ENCODE data around the gene SDE2. TPM values are rescaled to one million over a fixed set of nuclear protein-coding genes. Genes with fewer than 3 reads are reported as not detected.

SDE2 gene
- total RNA-seq, 4 donors from 2014 or later = 19.7 to 37.2 (median 26.5) TPM

DNA sequence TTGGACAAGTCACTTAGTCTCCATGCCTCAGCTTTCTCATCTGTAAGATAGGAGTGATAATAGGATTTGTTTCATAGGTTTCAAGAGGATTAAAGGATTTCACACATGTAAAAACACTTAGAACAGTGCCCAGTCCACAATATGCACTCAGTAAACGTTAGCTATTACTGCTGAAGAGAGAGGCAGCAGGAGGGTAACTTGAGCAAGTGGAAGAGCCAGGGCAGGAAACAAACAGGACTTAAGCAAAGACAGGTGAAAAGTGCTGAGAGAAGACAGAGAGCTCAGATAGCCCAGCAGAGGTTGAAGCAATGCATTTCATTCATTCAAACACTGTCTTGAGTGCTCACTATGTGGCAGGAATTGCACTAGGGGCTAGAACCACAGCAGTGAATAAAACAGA lies 42.3 kb upstream of the SDE2 start:
- no peak for DNase-seq (ENCODE audit: low spot score in 2 of 2)
- no peaks in the 10 kb centered on the region for H3K9me3 ChIP-seq
- 52% methylated on average over 1 of the region's 1 CpG for WGBS
- no peak overlapping the region for H3K27ac ChIP-seq
- TF ChIP-seq POLR2A (IDR thresholded peaks at IDR 0.05) (no peak), EP300 (IDR thresholded peaks at IDR 0.05) (no peak), POLR2AphosphoS5 (IDR thresholded peaks at IDR 0.05) (no peak)
- TF ChIP-seq, protein P1, sequence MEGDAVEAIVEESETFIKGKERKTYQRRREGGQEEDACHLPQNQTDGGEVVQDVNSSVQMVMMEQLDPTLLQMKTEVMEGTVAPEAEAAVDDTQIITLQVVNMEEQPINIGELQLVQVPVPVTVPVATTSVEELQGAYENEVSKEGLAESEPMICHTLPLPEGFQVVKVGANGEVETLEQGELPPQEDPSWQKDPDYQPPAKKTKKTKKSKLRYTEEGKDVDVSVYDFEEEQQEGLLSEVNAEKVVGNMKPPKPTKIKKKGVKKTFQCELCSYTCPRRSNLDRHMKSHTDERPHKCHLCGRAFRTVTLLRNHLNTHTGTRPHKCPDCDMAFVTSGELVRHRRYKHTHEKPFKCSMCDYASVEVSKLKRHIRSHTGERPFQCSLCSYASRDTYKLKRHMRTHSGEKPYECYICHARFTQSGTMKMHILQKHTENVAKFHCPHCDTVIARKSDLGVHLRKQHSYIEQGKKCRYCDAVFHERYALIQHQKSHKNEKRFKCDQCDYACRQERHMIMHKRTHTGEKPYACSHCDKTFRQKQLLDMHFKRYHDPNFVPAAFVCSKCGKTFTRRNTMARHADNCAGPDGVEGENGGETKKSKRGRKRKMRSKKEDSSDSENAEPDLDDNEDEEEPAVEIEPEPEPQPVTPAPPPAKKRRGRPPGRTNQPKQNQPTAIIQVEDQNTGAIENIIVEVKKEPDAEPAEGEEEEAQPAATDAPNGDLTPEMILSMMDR (IDR thresholded peaks at IDR 0.05) = no peak
- no peaks in the 10 kb centered on the region for H3K27me3 ChIP-seq
- no peaks in the 10 kb centered on the region for H3K4me1 ChIP-seq
- H3K36me3 ChIP-seq = no peaks in the 10 kb centered on the region
- H3K4me3 ChIP-seq = no peak overlapping the region

DNA sequence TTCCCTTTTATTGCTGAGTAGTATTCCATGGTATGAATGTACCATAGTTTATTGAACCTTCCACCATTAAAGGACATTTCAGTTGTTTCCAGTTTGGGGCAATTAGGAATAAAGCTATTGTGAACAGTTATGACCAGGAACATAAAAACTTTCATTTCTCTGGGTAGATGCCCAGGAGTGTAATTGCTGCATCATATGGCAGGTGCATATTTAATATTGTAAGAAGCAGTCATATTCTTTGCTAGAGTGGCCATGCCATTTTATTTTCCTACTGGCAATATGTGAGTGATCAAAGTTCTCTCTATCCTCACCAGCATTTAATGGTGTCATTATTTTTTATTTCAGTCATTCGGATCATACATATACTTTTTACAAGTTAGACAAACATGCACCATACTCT lies 39.5 kb upstream of the SDE2 start:
- H3K27me3 ChIP-seq = no peaks in the 10 kb centered on the region

DNA sequence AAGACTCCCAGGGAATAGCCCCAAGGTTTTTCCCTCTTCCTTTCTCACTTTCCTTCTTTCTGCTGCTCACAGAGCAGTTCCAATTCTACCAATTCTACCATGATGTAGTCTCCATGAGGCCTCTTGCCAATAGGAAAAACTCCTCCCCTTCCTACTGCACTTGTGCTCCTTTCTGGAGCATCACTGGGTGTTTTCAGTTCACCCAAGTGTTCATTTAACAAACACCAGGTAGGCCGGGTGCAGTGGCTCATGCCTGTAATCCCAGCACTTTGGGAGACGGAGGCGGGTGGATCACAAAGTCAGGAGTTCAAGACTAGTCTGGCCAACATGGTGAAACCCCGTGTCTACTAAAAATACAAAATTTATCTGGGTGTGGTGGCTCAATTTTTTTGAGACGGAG lies 36.8 kb upstream of the SDE2 start:
- no peak for TF ChIP-seq POLR2A (IDR thresholded peaks at IDR 0.05)
- no peak for TF ChIP-seq POLR2AphosphoS5 (IDR thresholded peaks at IDR 0.05)
- TF ChIP-seq EP300 (IDR thresholded peaks at IDR 0.05) = no peak
- TF ChIP-seq, protein P1 (IDR thresholded peaks at IDR 0.05) = no peak
- no peak for DNase-seq (ENCODE audit: low spot score in 2 of 2)
- Histone ChIP-seq H3K4me1 (peaks cover 16% of the 10 kb centered on the region), H3K27me3 (no peaks in the 10 kb centered on the region), H3K36me3 (no peaks in the 10 kb centered on the region), H3K4me3 (no peak overlapping the region), H3K27ac (no peak overlapping the region), H3K9me3 (no peaks in the 10 kb centered on the region)
- WGBS = 98% methylated on average over 5 of the region's 5 CpGs

More for the DNA sequence above, 39.5 kb upstream of the SDE2 start:
- peaks cover 16% of the 10 kb centered on the region for H3K4me1 ChIP-seq
- no peak for DNase-seq (ENCODE audit: low spot score in 2 of 2)
- H3K27ac ChIP-seq = no peak overlapping the region
- no peak for TF ChIP-seq POLR2AphosphoS5 (IDR thresholded peaks at IDR 0.05)
- no peak for TF ChIP-seq POLR2A (IDR thresholded peaks at IDR 0.05)
- TF ChIP-seq, protein P1 (IDR thresholded peaks at IDR 0.05) = no peak
- TF ChIP-seq EP300 (IDR thresholded peaks at IDR 0.05) = no peak
- no peaks in the 10 kb centered on the region for H3K9me3 ChIP-seq
- WGBS = 100% methylated on average over 1 of the region's 1 CpG
- no peak overlapping the region for H3K4me3 ChIP-seq
- H3K36me3 ChIP-seq = no peaks in the 10 kb centered on the region

DNA sequence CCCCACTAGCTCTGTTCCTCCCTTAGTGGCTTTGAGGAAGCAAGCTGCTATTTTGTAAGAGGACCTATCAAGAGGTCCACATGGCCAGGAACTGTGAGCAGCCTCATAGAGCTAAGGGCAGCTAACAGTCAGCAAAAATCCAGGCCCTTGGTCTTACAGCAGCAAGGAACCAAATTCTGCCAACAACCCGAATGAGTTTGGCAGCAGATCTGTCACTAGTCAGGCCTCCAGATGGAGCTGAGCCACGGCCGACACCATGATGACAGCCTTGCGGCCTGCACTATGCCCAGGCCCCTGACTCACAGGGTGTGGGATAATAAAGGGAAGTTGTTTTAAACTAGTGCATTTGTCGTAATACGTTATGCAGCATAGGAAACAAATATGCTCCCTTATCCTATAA lies 35.3 kb upstream of the SDE2 start:
- WGBS = 11% methylated on average over 6 of the region's 6 CpGs
- Histone ChIP-seq H3K4me1 (peaks cover 16% of the 10 kb centered on the region), H3K27me3 (no peaks in the 10 kb centered on the region), H3K36me3 (no peaks in the 10 kb centered on the region), H3K4me3 (no peak overlapping the region), H3K27ac (peak overlapping the region; percentile 76), H3K9me3 (no peaks in the 10 kb centered on the region)
- peak; percentile 89 to 94 for DNase-seq (ENCODE audit: low spot score in 2 of 2)
- TF ChIP-seq EP300 (IDR thresholded peaks at IDR 0.05) (no peak), POLR2AphosphoS5 (IDR thresholded peaks at IDR 0.05) (peak; percentile 2 to 88 (median 67))
- TF ChIP-seq, protein P1 (IDR thresholded peaks at IDR 0.05) = no peak

DNA sequence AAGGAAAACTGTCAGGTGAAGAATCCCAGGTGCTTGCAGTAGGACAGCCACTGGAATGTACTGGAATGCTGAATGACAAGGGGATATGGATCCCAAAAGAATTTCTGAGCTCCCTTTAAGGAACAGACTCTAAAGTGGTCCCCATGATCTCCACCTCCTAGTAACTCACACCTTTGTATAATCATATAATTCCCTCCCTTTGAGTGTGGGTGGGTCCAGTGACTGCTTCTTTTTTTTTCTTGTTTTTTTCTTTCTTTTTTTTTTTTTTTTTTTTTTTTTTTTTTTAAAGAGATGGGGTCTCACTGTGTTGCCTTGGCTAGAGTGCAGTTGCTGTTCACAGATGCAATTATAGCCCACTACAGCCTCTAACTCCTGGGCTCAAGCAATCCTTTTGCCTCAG lies 34.8 kb upstream of the SDE2 start:
- TF ChIP-seq POLR2AphosphoS5 (IDR thresholded peaks at IDR 0.05) (no peak), EP300 (IDR thresholded peaks at IDR 0.05) (no peak), POLR2A (IDR thresholded peaks at IDR 0.05) (no peak)
- Histone ChIP-seq H3K4me3 (no peak overlapping the region), H3K9me3 (no peaks in the 10 kb centered on the region), H3K36me3 (no peaks in the 10 kb centered on the region), H3K4me1 (peaks cover 16% of the 10 kb centered on the region), H3K27me3 (no peaks in the 10 kb centered on the region), H3K27ac (peak overlapping the region; percentile 76)
- no peak for DNase-seq (ENCODE audit: low spot score in 2 of 2)

DNA sequence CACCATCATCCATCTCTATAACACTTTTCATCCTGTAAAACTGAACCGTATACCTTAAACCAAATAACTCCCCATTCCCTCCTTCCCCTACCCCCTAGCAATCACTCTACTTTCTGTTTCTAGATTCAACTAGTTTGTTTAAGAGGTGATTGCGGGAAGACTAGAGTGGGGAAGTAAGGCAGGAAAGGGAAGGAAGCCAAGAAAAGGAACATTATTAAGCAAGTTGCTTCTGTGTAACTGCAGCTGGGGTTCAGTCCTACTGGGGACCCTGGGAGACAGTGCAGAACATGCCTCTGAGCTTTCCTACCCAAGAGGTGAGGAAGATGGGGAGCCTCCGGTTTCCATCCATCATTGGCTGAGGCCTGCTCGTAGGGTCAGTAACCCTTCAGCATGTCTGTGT lies 34.4 kb upstream of the SDE2 start:
- Histone ChIP-seq H3K4me3 (no peak overlapping the region), H3K27ac (peak overlapping the region; percentile 76), H3K36me3 (no peaks in the 10 kb centered on the region), H3K9me3 (no peaks in the 10 kb centered on the region), H3K27me3 (no peaks in the 10 kb centered on the region), H3K4me1 (peaks cover 16% of the 10 kb centered on the region)
- DNase-seq (ENCODE audit: low spot score in 2 of 2) = no peak
- 90% methylated on average over 4 of the region's 4 CpGs for WGBS
- no peak for TF ChIP-seq EP300 (IDR thresholded peaks at IDR 0.05)
- TF ChIP-seq, protein P1 (IDR thresholded peaks at IDR 0.05) = no peak
- no peak for TF ChIP-seq POLR2A (IDR thresholded peaks at IDR 0.05)
- TF ChIP-seq POLR2AphosphoS5 (IDR thresholded peaks at IDR 0.05) = no peak
